ENCODE measurements around the gene LYL1.
A peak's percentile ranks its signal among the peaks of the same experiment; 100 is the strongest.

The LYL1 gene

GRCh38 chr19:13071444-13072187, 31.0 kb downstream of the LYL1 start:
- DNase-seq: no peak

GRCh38 chr19:13070425-13071140, 32.1 kb downstream of the LYL1 start:
- DNase-seq: no peak

- no peak for DNase-seq
Measured at GRCh38 chr19:13069415-13070359, 33.0 kb downstream of the LYL1 start.

GRCh38 chr19:13068085-13068846, 34.4 kb downstream of the LYL1 start:
- DNase-seq: no peak

- DNase-seq: no peak
Measured at GRCh38 chr19:13066933-13067807, 35.5 kb downstream of the LYL1 start.

- DNase-seq: no peak
Measured at GRCh38 chr19:13066226-13066625, 36.4 kb downstream of the LYL1 start.

GRCh38 chr19:13064092-13064489, 38.6 kb downstream of the LYL1 start:
- no peak for DNase-seq

- DNase-seq: no peak
Measured at GRCh38 chr19:13063461-13064091, 39.1 kb downstream of the LYL1 start.

GRCh38 chr19:13062317-13062716, 40.3 kb downstream of the LYL1 start:
- no peak for DNase-seq

- DNase-seq: peak; percentile 47 to 63
Measured at GRCh38 chr19:13060964-13061927, 41.4 kb downstream of the LYL1 start.

- no peak for DNase-seq
Measured at GRCh38 chr19:13060233-13060963, 42.3 kb downstream of the LYL1 start.

GRCh38 chr19:13058951-13059660, 43.6 kb downstream of the LYL1 start:
- DNase-seq: no peak

GRCh38 chr19:13057744-13058143, 44.9 kb downstream of the LYL1 start:
- no peak for DNase-seq

- no peak for DNase-seq
Measured at GRCh38 chr19:13057147-13057572, 45.5 kb downstream of the LYL1 start.

- no peak for DNase-seq
Measured at GRCh38 chr19:13056052-13056660, 46.5 kb downstream of the LYL1 start.

- DNase-seq: no peak
Measured at GRCh38 chr19:13055213-13056051, 47.2 kb downstream of the LYL1 start.
